HL-60 (cell line): Measurements from ENCODE around the gene TIPIN.

Experiments used
- DNase-seq, 2 experiments: peaks; one replicate each; pipeline ENCODE4 v3.0.0-alpha.2; 2010 to 2020; ENCODE audit warnings: low read depth in 1 of 2, low spot score in 1 of 2
- H3K27ac ChIP-seq: fragments of 250-450 bp; sonication (Bioruptor Pico); replicated peaks from 2 replicates; pipeline ENCODE4 v1.5.1; 2020; ENCODE audit warnings: mild to moderate bottlenecking, moderate library complexity
- H3K27me3 ChIP-seq: fragments of 250-450 bp; sonication (Bioruptor Pico); 2 replicates; pipeline ENCODE4 v1.5.1; 2021; ENCODE audit warnings: mild to moderate bottlenecking, moderate library complexity; ENCODE audit not compliant: insufficient read depth, poor library complexity, severe bottlenecking
- H3K4me3 ChIP-seq: replicated peaks from 2 replicates; pipeline ENCODE4 v1.5.1; 2011; ENCODE audit warnings: mild to moderate bottlenecking, control low read depth, low read length; ENCODE audit not compliant: insufficient read depth
- CTCF ChIP-seq: IDR thresholded peaks from one replicate; pipeline ENCODE4 v1.5.1; 2011; ENCODE audit warnings: low read length, control low read depth, inconsistent platforms; ENCODE audit not compliant: insufficient read depth
- GABPA ChIP-seq: IDR thresholded peaks from 2 replicates; pipeline ENCODE4 v1.6.1; 2012; ENCODE audit warnings: low read depth
- POLR2AphosphoS5 ChIP-seq: IDR thresholded peaks from 2 replicates; pipeline ENCODE4 v1.6.1; 2012; ENCODE audit warnings: low read depth
- SPI1 ChIP-seq: IDR thresholded peaks from 2 replicates; pipeline ENCODE4 v1.6.1; 2012; ENCODE audit warnings: low read depth, mild to moderate bottlenecking, borderline replicate concordance
- TF ChIP-seq, protein P1 (sequence below): IDR thresholded peaks from 2 replicates; pipeline ENCODE4 v1.6.1; 2012; ENCODE audit warnings: low read depth; ENCODE audit not compliant: insufficient replicate concordance

The TIPIN gene

GRCh38 chr15:66292571-66293418 lies 63.7 kb downstream of the TIPIN start:
- Histone ChIP-seq H3K27ac (peak overlapping the region; percentile 94), H3K4me3 (peak overlapping the region; percentile 54), H3K27me3 (no peaks in the 10 kb centered on the region)
- DNase-seq: no peak
- no peak for TF ChIP-seq GABPA
- TF ChIP-seq POLR2AphosphoS5: no peak
- TF ChIP-seq SPI1: no peak

DNA sequence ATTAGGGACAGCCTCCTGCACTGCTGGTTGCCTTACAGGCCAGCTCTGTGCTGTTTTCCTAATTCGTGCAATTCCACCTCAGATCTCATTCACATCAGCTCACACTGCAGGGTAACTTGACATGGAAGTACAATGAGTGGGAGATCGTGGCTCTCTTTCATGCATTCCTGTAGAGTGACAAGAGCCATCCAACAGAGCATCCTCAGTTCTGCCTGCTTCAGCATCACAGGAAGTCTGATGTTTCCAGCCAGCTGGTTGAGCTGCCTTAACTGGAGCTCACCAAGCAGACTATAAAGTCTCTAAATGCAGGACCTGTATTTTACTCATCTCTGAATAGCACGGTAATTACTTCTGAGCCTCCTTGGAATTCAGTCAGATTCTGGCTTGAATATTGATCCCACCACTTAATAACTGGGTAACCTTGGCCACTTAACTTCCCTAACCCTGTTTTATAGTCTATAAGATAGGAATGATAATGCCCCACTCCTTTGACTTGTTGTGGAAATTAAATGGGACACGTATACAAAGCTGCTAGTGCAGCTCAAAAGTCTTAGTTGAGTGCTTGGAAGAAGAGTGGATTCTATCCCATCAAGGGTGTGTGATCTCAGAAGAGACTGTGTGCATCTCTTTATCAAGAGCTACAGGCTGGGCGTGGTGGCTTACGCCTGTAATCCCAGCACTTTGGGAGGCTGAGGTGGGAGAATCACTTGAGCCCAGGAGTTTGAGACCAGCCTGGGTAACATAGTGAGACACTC lies 64.5 kb downstream of the TIPIN start:
- Histone ChIP-seq H3K4me3 (no peak overlapping the region), H3K27me3 (no peaks in the 10 kb centered on the region), H3K27ac (no peak overlapping the region)
- no peak for DNase-seq
- TF ChIP-seq SPI1 (no peak), GABPA (no peak), CTCF (no peak), POLR2AphosphoS5 (no peak)
- TF ChIP-seq, protein P1, sequence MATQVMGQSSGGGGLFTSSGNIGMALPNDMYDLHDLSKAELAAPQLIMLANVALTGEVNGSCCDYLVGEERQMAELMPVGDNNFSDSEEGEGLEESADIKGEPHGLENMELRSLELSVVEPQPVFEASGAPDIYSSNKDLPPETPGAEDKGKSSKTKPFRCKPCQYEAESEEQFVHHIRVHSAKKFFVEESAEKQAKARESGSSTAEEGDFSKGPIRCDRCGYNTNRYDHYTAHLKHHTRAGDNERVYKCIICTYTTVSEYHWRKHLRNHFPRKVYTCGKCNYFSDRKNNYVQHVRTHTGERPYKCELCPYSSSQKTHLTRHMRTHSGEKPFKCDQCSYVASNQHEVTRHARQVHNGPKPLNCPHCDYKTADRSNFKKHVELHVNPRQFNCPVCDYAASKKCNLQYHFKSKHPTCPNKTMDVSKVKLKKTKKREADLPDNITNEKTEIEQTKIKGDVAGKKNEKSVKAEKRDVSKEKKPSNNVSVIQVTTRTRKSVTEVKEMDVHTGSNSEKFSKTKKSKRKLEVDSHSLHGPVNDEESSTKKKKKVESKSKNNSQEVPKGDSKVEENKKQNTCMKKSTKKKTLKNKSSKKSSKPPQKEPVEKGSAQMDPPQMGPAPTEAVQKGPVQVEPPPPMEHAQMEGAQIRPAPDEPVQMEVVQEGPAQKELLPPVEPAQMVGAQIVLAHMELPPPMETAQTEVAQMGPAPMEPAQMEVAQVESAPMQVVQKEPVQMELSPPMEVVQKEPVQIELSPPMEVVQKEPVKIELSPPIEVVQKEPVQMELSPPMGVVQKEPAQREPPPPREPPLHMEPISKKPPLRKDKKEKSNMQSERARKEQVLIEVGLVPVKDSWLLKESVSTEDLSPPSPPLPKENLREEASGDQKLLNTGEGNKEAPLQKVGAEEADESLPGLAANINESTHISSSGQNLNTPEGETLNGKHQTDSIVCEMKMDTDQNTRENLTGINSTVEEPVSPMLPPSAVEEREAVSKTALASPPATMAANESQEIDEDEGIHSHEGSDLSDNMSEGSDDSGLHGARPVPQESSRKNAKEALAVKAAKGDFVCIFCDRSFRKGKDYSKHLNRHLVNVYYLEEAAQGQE: no peak

DNA sequence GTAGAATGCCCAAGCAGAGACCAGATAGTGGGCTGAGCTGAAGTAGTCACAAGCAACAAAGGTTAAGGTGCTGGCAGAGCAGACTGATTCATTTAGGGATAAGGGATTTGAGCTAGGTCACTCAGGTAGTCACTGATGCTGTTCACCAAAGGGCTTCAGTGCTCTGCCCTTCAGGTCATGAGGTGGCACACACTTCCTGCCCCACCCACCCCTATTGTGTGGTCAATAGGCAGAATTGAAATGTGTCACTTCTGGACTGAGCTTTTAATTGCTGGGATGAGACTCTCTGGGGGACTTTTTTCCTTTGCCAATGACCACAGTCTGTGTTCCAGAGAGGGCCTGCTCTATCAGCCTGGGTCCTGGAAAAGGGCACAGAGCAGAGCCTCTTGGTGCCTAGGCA lies 66.0 kb downstream of the TIPIN start:
- Histone ChIP-seq H3K27ac (no peak overlapping the region), H3K27me3 (no peaks in the 10 kb centered on the region), H3K4me3 (no peak overlapping the region)
- no peak for DNase-seq
- no peak for TF ChIP-seq POLR2AphosphoS5
- TF ChIP-seq, protein P1: no peak

GRCh38 chr15:66290007-66290406 lies 66.5 kb downstream of the TIPIN start:
- no peak for DNase-seq
- Histone ChIP-seq H3K27ac (no peak overlapping the region), H3K27me3 (no peaks in the 10 kb centered on the region), H3K4me3 (no peak overlapping the region)
- TF ChIP-seq POLR2AphosphoS5: no peak
- no peak for TF ChIP-seq SPI1
- TF ChIP-seq, protein P1: no peak
- no peak for TF ChIP-seq CTCF
- no peak for TF ChIP-seq GABPA
